KMS-11 (cell line): ENCODE measurements around the gene C9orf72.

Experiments used
- H2AFZ ChIP-seq: fragments of 200-600 bp; sonication (generic); 2 replicates; pipeline ENCODE4 v1.6.1; 2016; ENCODE audit warnings: antibody characterized with exemption, mixed run types, low read depth
- H3K27ac ChIP-seq: fragments of 200-600 bp; sonication (generic); 2 replicates; pipeline ENCODE4 v1.6.1; 2016; ENCODE audit warnings: mild to moderate bottlenecking, mixed run types
- H3K27me3 ChIP-seq: fragments of 200-600 bp; sonication (generic); 2 replicates; pipeline ENCODE4 v1.6.1; 2017; ENCODE audit warnings: mild to moderate bottlenecking, low read depth, mixed run types, moderate library complexity; ENCODE audit not compliant: insufficient read depth
- H3K36me3 ChIP-seq: fragments of 200-600 bp; sonication (generic); 2 replicates; pipeline ENCODE4 v1.6.1; 2017; ENCODE audit warnings: mild to moderate bottlenecking, mixed run types; ENCODE audit not compliant: insufficient read depth
- H3K4me1 ChIP-seq: fragments of 200-600 bp; sonication (generic); 2 replicates; pipeline ENCODE4 v1.6.1; 2016; ENCODE audit warnings: mild to moderate bottlenecking, low read depth, mixed run types; ENCODE audit not compliant: poor library complexity, severe bottlenecking
- H3K4me2 ChIP-seq: fragments of 200-600 bp; sonication (generic); 2 replicates; pipeline ENCODE4 v1.7.0; 2016; ENCODE audit warnings: mild to moderate bottlenecking, mixed run types
- H3K4me3 ChIP-seq: fragments of 200-600 bp; sonication (generic); IDR thresholded peaks from 2 replicates; pipeline ENCODE4 v1.6.1; 2017; ENCODE audit warnings: low read depth, low read length, mixed read lengths; ENCODE audit not compliant: insufficient read depth
- H3K79me2 ChIP-seq: fragments of 200-600 bp; sonication (generic); 2 replicates; pipeline ENCODE4 v1.6.1; 2016; ENCODE audit warnings: low read depth, mixed run types; ENCODE audit not compliant: insufficient read depth
- H3K9ac ChIP-seq: fragments of 200-600 bp; sonication (generic); 2 replicates; pipeline ENCODE4 v1.6.1; 2016; ENCODE audit warnings: mild to moderate bottlenecking, mixed run types
- H4K20me1 ChIP-seq: fragments of 200-600 bp; sonication (generic); 2 replicates; pipeline ENCODE4 v1.6.1; 2016; ENCODE audit warnings: mild to moderate bottlenecking, mixed run types; ENCODE audit not compliant: insufficient read depth
- CTCF ChIP-seq: fragments of 200-600 bp; sonication (generic); conservative IDR thresholded peaks from 2 replicates; pipeline ENCODE4 v1.6.1; 2017; ENCODE audit warnings: low read depth, mild to moderate bottlenecking, antibody characterized with exemption, low read length, moderate library complexity, mixed read lengths

C9orf72 gene

GRCh38 chr9:27595733-27596132 is 22.5 kb upstream of the C9orf72 start:
- Histone ChIP-seq H3K4me1 (no peaks in the 10 kb centered on the region), H3K27me3 (no peaks in the 10 kb centered on the region), H2AFZ (no peak overlapping the region), H3K36me3 (no peaks in the 10 kb centered on the region), H3K79me2 (no peaks in the 10 kb centered on the region), H3K9ac (no peak overlapping the region), H4K20me1 (no peaks in the 10 kb centered on the region), H3K4me2 (no peak overlapping the region), H3K27ac (no peak overlapping the region), H3K4me3 (no peak overlapping the region)
- no peak for TF ChIP-seq CTCF

- Histone ChIP-seq H2AFZ (no peak overlapping the region), H3K4me3 (no peak overlapping the region), H3K9ac (no peak overlapping the region), H3K4me2 (no peak overlapping the region), H3K79me2 (no peaks in the 10 kb centered on the region), H3K27ac (no peak overlapping the region), H3K4me1 (no peaks in the 10 kb centered on the region), H3K27me3 (no peaks in the 10 kb centered on the region), H4K20me1 (no peaks in the 10 kb centered on the region), H3K36me3 (no peaks in the 10 kb centered on the region)
- TF ChIP-seq CTCF, result no peak
These were observed 18.4 kb upstream of the C9orf72 start for GRCh38 chr9:27591672-27592071.

- H3K9ac ChIP-seq, result no peak overlapping the region
- H3K27ac ChIP-seq, result no peak overlapping the region
- H3K4me2 ChIP-seq, result no peak overlapping the region
- H2AFZ ChIP-seq, result no peak overlapping the region
- no peaks in the 10 kb centered on the region for H4K20me1 ChIP-seq
- no peaks in the 10 kb centered on the region for H3K36me3 ChIP-seq
- no peaks in the 10 kb centered on the region for H3K4me1 ChIP-seq
- no peaks in the 10 kb centered on the region for H3K79me2 ChIP-seq
- TF ChIP-seq CTCF, result no peak
- H3K4me3 ChIP-seq, result no peak overlapping the region
- H3K27me3 ChIP-seq, result no peaks in the 10 kb centered on the region
These were observed 17.8 kb upstream of the C9orf72 start for GRCh38 chr9:27591093-27591492.

- Histone ChIP-seq H3K9ac (no peak overlapping the region), H3K79me2 (no peaks in the 10 kb centered on the region), H3K27me3 (no peaks in the 10 kb centered on the region), H2AFZ (no peak overlapping the region), H3K4me2 (no peak overlapping the region), H3K27ac (no peak overlapping the region), H3K4me3 (no peak overlapping the region), H3K4me1 (no peaks in the 10 kb centered on the region), H3K36me3 (no peaks in the 10 kb centered on the region), H4K20me1 (no peaks in the 10 kb centered on the region)
- no peak for TF ChIP-seq CTCF
These were observed 17.4 kb upstream of the C9orf72 start for GRCh38 chr9:27590651-27591050.

DNA sequence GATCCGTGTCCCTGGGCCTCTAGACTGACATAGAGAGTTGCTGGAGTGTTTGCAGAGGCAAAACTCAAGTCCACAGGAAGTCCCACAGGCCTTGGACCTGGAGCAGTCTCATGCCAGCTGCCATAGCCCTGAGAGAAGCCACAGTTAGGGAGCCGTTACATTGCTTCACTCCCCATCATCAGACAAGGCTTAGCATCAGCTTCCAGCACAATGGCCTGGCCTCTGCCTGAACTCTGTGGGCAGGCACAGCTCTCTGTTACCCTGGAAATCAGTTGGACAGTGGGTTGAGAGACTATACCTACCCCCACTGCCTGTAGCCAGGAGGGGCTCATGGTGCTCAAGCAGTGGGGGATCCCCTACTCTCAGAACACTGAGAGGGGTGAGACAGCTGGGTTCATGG is 16.2 kb upstream of the C9orf72 start:
- no peaks in the 10 kb centered on the region for H4K20me1 ChIP-seq
- H3K79me2 ChIP-seq, result no peaks in the 10 kb centered on the region
- no peak overlapping the region for H3K27ac ChIP-seq
- no peak overlapping the region for H2AFZ ChIP-seq
- no peak overlapping the region for H3K4me2 ChIP-seq
- no peaks in the 10 kb centered on the region for H3K4me1 ChIP-seq
- no peaks in the 10 kb centered on the region for H3K36me3 ChIP-seq
- no peak overlapping the region for H3K9ac ChIP-seq
- H3K4me3 ChIP-seq, result no peak overlapping the region
- no peaks in the 10 kb centered on the region for H3K27me3 ChIP-seq
- TF ChIP-seq CTCF, result no peak
